GM19397 (cell line): Measurements from ENCODE around the gene MLANA.

ENCODE experiments used
- ATAC-seq: cut with Tn5 transposase; IDR thresholded peaks from one replicate; pipeline ENCODE4 v1.9.1; 2021; ENCODE audit warnings: mild to moderate bottlenecking, moderate library complexity; ENCODE audit not compliant: unreplicated experiment

The MLANA gene

DNA sequence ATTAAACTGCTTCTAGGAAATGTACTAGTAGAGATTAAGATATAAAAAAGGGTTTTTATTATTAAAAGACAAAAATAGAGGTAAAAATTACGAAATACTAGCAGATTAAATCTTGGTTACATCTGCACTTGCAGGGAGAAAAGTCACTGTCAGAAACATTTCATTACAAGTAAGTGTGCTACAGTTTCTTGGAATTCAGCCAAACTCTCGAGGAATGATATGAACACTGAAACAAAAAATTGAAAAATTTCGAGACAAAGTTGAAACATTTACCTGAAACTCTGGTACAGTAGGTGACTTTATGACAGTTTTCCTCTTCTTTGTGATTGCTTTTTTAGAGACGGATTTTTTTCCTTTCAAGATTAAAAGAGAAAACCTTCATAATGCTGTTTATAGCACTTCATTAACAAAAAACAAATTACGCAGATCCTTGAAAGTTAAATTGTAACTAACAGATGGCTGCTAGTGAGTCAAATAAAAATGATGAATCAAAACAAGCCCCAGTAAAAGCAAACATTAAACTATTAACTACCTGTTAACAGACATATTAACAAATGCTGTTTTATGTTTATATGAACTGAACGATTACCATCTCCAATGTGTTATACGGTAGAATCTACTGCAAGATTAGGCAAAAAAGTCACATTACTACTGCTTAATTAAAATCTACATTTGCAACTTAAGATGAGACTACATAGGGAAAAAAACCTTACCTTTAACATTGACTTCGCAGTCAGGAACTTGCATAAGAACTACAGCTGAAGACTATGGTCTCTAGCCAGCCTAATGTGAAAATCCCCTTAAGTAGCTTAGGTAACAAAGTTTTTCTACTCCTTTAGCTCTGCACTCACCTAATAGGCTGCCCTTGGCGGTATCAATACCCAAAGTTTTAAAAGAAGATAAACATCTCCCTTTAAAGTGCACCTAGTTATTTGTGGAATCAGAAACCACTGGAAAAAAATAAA, 63.3 kb downstream of the MLANA start:
- no peak for ATAC-seq

DNA sequence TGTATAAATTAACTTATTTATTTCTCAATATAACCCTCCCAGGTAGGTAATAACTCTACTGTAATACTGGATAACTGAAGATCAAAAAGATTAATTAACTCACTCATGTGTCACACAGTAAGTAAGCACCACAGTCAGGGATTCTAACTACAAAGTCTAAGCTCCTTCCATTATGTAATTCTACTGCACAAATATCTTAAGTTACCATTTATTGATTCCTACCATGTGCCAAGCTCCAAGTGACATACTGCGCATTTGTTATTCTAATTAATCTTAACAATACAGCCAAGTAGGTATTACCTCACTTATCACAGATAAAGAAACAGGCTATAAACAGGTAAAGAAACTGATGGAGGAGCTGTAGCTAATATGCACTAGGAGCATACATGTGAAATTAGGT, 66.5 kb downstream of the MLANA start:
- ATAC-seq: no peak

DNA sequence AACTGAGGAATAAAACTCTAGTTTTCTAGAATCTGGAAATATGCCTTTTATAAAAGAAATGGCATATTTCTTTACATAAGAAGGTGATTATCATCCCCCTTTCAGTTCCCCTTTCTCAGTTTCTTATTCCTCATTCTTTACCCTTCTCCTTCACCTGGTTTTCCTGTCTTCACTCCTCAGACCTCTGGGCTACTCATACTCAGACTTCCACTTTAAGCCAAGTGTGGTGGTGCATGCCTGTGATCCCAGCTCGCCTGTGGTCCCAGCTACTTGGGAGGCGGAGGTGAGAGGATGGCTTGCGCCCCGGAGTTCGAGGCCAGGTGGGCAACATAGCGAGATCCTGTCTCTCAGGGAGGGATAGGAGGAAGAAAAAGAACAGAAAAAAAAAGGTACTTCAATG, 67.6 kb downstream of the MLANA start:
- ATAC-seq: no peak
